ENCODE results near the gene ICOSLG. TPM values are rescaled to one million over a fixed set of nuclear protein-coding genes. Genes with fewer than 3 reads are reported as not detected.

The ICOSLG gene
- total and polyA plus RNA-seq, 2 experiments from 2014 or later, result 1.3 to 4.6 TPM

DNA sequence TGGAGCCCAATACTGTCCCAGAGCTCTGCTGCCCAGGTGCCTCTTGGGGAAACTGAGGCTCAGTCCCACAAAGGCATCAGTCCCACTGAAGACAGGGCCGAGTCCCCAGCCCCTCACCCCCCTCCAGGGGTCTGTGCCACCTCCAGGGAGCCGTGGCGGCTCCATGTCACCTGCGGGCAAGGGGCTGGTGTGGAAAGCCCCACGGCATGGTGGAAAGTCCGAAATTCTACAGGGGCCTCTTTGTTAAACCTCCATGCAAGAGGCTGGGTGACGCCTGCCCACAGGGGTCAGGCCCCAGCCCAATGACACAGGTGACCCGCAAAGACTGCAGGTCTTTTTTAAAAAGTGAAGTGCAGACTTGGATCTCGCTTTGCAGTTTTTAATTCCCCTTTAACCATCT, 41.6 kb upstream of the ICOSLG start:
- Histone ChIP-seq H3K27me3 (ENCODE audit: insufficient read depth) (peaks cover 11% of the 10 kb centered on the region; the same call in 1 of the 2 replicates), H3F3A (replicated peaks; ENCODE audit: low read depth) (no peaks in the 10 kb centered on the region), H3K79me2 (replicated peaks; ENCODE audit: insufficient read depth) (no peaks in the 10 kb centered on the region), H3K4me1 (ENCODE audit: insufficient read depth) (peaks cover 5% of the 10 kb centered on the region), H2AFZ (no peak overlapping the region; the same call in 1 of the 2 replicates), H3K9me2 (ENCODE audit: insufficient read depth) (no peaks in the 10 kb centered on the region), H3K4me2 (no peak overlapping the region), H3K27ac (ENCODE audit: low read depth) (no peak overlapping the region), H3K36me3 (ENCODE audit: insufficient read depth) (no peaks in the 10 kb centered on the region), H4K20me1 (replicated peaks; ENCODE audit: insufficient read depth) (no peaks in the 10 kb centered on the region), H3K4me3 (no peak overlapping the region)
- DNase-seq (ENCODE audit: low spot score) (no peak), ATAC-seq (no peak)
- peaks cover 16% of the 10 kb centered on the region for H3K4me1 Mint-ChIP-seq
- H3K36me3 Mint-ChIP-seq (ENCODE audit: low read depth), result no peaks in the 10 kb centered on the region
- peaks cover 11% of the 10 kb centered on the region for H3K27me3 Mint-ChIP-seq (ENCODE audit: insufficient read depth, low read depth, poor library complexity)
- H3K27ac Mint-ChIP-seq, result no peak overlapping the region
- TF ChIP-seq CREB1 (CRISPR knock-in tag; IDR thresholded peaks at IDR 0.05; ENCODE audit: low read depth), result no peak
- TF ChIP-seq, protein P1, sequence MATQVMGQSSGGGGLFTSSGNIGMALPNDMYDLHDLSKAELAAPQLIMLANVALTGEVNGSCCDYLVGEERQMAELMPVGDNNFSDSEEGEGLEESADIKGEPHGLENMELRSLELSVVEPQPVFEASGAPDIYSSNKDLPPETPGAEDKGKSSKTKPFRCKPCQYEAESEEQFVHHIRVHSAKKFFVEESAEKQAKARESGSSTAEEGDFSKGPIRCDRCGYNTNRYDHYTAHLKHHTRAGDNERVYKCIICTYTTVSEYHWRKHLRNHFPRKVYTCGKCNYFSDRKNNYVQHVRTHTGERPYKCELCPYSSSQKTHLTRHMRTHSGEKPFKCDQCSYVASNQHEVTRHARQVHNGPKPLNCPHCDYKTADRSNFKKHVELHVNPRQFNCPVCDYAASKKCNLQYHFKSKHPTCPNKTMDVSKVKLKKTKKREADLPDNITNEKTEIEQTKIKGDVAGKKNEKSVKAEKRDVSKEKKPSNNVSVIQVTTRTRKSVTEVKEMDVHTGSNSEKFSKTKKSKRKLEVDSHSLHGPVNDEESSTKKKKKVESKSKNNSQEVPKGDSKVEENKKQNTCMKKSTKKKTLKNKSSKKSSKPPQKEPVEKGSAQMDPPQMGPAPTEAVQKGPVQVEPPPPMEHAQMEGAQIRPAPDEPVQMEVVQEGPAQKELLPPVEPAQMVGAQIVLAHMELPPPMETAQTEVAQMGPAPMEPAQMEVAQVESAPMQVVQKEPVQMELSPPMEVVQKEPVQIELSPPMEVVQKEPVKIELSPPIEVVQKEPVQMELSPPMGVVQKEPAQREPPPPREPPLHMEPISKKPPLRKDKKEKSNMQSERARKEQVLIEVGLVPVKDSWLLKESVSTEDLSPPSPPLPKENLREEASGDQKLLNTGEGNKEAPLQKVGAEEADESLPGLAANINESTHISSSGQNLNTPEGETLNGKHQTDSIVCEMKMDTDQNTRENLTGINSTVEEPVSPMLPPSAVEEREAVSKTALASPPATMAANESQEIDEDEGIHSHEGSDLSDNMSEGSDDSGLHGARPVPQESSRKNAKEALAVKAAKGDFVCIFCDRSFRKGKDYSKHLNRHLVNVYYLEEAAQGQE (IDR thresholded peaks at IDR 0.05; ENCODE audit: unreplicated experiment), result no peak
- no peak for TF ChIP-seq EZH2 (IDR thresholded peaks at IDR 0.05; ENCODE audit: low read depth, unreplicated experiment)
- TF ChIP-seq ZNF331 (CRISPR knock-in tag; IDR thresholded peaks at IDR 0.05; ENCODE audit: low read depth), result no peak
- TF ChIP-seq STAT1 (IDR thresholded peaks at IDR 0.05; ENCODE audit: unreplicated experiment), result no peak
- TF ChIP-seq NANOG (IDR thresholded peaks at IDR 0.05; ENCODE audit: borderline replicate concordance), result no peak
- no peak for TF ChIP-seq ZNF114 (CRISPR knock-in tag; IDR thresholded peaks at IDR 0.05)
- TF ChIP-seq, protein P2, sequence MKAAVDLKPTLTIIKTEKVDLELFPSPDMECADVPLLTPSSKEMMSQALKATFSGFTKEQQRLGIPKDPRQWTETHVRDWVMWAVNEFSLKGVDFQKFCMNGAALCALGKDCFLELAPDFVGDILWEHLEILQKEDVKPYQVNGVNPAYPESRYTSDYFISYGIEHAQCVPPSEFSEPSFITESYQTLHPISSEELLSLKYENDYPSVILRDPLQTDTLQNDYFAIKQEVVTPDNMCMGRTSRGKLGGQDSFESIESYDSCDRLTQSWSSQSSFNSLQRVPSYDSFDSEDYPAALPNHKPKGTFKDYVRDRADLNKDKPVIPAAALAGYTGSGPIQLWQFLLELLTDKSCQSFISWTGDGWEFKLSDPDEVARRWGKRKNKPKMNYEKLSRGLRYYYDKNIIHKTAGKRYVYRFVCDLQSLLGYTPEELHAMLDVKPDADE (IDR thresholded peaks at IDR 0.05), result no peak
- no peak for TF ChIP-seq JUNB (IDR thresholded peaks at IDR 0.05; ENCODE audit: unreplicated experiment)
- TF ChIP-seq EZH2phosphoT487 (IDR thresholded peaks at IDR 0.05; ENCODE audit: unreplicated experiment), result no peak
- TF ChIP-seq, protein P3, sequence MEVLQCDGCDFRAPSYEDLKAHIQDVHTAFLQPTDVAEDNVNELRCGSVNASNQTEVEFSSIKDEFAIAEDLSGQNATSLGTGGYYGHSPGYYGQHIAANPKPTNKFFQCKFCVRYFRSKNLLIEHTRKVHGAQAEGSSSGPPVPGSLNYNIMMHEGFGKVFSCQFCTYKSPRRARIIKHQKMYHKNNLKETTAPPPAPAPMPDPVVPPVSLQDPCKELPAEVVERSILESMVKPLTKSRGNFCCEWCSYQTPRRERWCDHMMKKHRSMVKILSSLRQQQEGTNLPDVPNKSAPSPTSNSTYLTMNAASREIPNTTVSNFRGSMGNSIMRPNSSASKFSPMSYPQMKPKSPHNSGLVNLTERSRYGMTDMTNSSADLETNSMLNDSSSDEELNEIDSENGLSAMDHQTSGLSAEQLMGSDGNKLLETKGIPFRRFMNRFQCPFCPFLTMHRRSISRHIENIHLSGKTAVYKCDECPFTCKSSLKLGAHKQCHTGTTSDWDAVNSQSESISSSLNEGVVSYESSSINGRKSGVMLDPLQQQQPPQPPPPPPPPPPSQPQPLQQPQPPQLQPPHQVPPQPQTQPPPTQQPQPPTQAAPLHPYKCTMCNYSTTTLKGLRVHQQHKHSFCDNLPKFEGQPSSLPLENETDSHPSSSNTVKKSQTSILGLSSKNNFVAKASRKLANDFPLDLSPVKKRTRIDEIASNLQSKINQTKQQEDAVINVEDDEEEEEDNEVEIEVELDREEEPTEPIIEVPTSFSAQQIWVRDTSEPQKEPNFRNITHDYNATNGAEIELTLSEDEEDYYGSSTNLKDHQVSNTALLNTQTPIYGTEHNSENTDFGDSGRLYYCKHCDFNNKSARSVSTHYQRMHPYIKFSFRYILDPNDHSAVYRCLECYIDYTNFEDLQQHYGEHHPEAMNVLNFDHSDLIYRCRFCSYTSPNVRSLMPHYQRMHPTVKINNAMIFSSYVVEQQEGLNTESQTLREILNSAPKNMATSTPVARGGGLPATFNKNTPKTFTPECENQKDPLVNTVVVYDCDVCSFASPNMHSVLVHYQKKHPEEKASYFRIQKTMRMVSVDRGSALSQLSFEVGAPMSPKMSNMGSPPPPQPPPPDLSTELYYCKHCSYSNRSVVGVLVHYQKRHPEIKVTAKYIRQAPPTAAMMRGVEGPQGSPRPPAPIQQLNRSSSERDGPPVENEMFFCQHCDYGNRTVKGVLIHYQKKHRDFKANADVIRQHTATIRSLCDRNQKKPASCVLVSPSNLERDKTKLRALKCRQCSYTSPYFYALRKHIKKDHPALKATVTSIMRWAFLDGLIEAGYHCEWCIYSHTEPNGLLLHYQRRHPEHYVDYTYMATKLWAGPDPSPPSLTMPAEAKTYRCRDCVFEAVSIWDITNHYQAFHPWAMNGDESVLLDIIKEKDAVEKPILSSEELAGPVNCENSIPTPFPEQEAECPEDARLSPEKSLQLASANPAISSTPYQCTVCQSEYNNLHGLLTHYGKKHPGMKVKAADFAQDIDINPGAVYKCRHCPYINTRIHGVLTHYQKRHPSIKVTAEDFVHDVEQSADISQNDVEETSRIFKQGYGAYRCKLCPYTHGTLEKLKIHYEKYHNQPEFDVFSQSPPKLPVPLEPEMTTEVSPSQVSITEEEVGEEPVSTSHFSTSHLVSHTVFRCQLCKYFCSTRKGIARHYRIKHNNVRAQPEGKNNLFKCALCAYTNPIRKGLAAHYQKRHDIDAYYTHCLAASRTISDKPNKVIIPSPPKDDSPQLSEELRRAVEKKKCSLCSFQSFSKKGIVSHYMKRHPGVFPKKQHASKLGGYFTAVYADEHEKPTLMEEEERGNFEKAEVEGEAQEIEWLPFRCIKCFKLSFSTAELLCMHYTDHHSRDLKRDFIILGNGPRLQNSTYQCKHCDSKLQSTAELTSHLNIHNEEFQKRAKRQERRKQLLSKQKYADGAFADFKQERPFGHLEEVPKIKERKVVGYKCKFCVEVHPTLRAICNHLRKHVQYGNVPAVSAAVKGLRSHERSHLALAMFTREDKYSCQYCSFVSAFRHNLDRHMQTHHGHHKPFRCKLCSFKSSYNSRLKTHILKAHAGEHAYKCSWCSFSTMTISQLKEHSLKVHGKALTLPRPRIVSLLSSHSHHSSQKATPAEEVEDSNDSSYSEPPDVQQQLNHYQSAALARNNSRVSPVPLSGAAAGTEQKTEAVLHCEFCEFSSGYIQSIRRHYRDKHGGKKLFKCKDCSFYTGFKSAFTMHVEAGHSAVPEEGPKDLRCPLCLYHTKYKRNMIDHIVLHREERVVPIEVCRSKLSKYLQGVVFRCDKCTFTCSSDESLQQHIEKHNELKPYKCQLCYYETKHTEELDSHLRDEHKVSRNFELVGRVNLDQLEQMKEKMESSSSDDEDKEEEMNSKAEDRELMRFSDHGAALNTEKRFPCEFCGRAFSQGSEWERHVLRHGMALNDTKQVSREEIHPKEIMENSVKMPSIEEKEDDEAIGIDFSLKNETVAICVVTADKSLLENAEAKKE (CRISPR knock-in tag; IDR thresholded peaks at IDR 0.05), result no peak
- no peak for TF ChIP-seq POLR2AphosphoS5 (IDR thresholded peaks at IDR 0.05; ENCODE audit: low read depth)
- TF ChIP-seq, protein P4, sequence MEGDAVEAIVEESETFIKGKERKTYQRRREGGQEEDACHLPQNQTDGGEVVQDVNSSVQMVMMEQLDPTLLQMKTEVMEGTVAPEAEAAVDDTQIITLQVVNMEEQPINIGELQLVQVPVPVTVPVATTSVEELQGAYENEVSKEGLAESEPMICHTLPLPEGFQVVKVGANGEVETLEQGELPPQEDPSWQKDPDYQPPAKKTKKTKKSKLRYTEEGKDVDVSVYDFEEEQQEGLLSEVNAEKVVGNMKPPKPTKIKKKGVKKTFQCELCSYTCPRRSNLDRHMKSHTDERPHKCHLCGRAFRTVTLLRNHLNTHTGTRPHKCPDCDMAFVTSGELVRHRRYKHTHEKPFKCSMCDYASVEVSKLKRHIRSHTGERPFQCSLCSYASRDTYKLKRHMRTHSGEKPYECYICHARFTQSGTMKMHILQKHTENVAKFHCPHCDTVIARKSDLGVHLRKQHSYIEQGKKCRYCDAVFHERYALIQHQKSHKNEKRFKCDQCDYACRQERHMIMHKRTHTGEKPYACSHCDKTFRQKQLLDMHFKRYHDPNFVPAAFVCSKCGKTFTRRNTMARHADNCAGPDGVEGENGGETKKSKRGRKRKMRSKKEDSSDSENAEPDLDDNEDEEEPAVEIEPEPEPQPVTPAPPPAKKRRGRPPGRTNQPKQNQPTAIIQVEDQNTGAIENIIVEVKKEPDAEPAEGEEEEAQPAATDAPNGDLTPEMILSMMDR (conservative IDR thresholded peaks at IDR 0.05; ENCODE audit: low read depth in 2 of 2), result no peak
- H3K4me3 Mint-ChIP-seq, result no peak overlapping the region
- no peaks in the 10 kb centered on the region for H3K9me3 Mint-ChIP-seq

All from GM23338 (cell line).